Measurements from ENCODE around the gene MRPS18B.

Gene MRPS18B

DNA sequence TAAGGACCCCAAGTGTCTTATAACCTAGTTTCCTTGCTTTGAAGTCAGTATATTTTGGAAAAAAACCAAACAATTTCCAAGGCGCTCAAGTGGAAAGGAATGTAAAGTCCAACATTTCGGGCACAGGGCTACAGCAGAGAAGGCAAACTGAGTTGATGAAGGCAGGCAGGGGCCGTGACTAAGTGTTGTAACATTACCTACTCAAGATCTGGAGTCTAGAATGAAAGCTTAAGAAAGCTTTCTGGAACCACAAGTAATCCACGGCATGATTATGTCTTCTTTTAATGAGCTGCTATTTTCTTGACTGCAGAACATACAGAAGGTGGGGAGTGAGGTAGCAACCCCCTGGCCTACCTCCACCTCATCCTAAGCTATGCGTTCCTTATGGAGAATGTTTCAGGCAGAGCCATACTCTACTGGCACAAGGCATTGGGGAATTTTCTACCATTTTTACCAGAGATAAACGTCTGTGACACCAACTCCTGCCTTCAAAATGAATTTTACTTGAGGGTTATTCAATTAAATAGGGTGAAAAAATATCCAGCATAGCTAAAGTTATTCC is 4.9 kb upstream of the MRPS18B start:
- TF ChIP-seq, protein P1, sequence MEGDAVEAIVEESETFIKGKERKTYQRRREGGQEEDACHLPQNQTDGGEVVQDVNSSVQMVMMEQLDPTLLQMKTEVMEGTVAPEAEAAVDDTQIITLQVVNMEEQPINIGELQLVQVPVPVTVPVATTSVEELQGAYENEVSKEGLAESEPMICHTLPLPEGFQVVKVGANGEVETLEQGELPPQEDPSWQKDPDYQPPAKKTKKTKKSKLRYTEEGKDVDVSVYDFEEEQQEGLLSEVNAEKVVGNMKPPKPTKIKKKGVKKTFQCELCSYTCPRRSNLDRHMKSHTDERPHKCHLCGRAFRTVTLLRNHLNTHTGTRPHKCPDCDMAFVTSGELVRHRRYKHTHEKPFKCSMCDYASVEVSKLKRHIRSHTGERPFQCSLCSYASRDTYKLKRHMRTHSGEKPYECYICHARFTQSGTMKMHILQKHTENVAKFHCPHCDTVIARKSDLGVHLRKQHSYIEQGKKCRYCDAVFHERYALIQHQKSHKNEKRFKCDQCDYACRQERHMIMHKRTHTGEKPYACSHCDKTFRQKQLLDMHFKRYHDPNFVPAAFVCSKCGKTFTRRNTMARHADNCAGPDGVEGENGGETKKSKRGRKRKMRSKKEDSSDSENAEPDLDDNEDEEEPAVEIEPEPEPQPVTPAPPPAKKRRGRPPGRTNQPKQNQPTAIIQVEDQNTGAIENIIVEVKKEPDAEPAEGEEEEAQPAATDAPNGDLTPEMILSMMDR (IDR thresholded peaks at IDR 0.05; ENCODE audit: low read length, missing control alignments) = no peak
- no peak overlapping the region for H3K4me3 ChIP-seq (replicated peaks; ENCODE audit: low read depth, low read length)
- DNase-seq (ENCODE audit: low read depth) = peak; percentile 37

DNA sequence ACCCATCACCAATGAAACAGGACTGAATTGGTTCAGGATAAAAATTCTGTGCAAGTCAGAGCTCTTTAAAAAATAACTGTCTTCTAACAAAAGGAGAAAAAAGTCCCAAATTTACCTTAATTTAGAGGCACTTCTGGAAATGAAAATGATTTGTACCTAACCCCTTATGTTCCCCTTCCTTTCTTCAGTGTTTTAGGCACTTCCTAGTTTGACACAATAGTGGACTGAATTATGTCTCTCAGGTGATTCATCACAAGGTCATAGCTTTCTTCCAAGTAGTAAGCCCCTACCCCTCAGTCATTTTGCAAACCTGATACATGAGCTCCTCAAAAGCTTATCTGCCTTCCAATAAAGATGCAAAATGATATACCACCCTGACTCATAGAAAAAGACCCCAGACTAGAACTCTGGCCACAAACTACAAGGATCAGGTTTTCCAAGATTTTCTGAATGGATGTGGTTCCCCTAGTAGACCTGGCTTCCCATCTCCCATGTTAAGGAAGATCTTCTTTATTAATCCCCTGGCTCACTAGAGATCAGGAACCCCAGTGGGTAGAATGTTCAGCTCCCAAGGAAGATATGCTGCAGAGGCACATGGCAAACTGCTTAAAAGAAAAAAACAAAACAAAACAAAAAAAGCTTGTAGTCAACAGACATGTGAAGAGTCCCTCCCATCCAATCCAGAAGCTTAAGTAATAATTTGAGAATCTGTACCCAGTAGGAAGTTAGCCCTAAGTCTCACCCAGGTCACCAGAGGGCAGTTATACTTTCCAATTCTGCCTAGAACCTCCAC is 4.2 kb upstream of the MRPS18B start:
- DNase-seq (ENCODE audit: low read depth) = no peak
- TF ChIP-seq, protein P1 (IDR thresholded peaks at IDR 0.05; ENCODE audit: low read length, missing control alignments) = no peak
- H3K4me3 ChIP-seq (replicated peaks; ENCODE audit: low read depth, low read length) = peak overlapping the region; percentile 90

DNA sequence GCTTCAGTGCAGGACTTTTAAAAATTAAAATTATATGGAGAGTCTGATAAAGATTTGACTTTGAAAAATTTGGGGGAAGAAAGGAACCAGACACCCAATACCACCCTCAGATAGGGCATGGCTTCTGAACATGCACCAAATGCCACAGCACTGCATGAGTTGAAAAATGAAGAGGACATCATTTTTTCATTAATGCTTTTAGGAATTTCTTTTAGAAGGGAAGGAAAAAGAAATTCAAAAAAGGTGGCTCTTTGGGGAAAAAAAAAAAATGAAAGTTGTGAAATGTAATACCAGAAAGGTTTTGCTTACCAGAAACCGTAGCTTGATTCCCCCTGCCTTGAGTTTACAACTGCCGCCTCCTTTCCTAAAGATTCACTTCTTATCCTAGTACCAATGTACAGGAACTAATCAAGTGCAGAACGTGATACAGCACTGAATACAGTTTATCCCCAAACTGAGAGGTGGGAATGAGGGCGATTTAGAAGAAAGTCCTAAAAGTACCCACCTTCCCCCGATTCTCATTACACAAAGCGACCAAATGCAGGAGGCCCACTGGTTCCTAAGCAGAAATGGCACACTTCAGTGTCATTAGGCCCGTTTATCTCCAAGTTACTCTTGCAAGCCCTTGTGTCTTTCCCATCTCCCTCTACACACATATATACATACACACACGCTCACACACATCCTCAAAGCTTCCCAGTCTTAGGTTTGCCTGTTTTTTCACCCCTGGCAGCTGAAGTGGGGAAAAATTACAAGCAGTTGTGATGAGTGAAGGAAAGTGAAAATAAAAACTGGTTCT is 3.4 kb upstream of the MRPS18B start:
- no peak for DNase-seq (ENCODE audit: low read depth)
- peak overlapping the region; percentile 90 for H3K4me3 ChIP-seq (replicated peaks; ENCODE audit: low read depth, low read length)
- TF ChIP-seq, protein P1 (IDR thresholded peaks at IDR 0.05; ENCODE audit: low read length, missing control alignments) = no peak

DNA sequence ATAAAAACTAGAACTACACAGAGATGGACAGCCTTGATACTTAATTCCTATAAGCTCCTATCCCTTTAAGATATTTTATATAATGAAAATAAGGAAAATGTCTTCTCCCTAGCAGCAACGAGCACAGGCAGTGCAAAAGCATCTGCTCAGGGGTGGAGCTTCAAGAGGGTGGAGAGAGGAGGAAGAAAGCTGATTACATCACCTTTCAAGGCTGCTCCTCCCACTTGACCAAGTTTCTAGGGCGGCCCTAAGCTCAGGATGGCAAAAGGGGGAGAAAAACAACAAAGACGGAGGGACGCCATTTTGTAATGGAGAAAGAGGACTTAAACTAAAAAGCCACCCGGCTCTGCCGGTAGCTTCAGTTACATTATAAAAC is 2.8 kb upstream of the MRPS18B start:
- TF ChIP-seq, protein P1 (IDR thresholded peaks at IDR 0.05; ENCODE audit: low read length, missing control alignments) = no peak
- peak overlapping the region; percentile 90 for H3K4me3 ChIP-seq (replicated peaks; ENCODE audit: low read depth, low read length)
- peak; percentile 99 for DNase-seq (ENCODE audit: low read depth)

DNA sequence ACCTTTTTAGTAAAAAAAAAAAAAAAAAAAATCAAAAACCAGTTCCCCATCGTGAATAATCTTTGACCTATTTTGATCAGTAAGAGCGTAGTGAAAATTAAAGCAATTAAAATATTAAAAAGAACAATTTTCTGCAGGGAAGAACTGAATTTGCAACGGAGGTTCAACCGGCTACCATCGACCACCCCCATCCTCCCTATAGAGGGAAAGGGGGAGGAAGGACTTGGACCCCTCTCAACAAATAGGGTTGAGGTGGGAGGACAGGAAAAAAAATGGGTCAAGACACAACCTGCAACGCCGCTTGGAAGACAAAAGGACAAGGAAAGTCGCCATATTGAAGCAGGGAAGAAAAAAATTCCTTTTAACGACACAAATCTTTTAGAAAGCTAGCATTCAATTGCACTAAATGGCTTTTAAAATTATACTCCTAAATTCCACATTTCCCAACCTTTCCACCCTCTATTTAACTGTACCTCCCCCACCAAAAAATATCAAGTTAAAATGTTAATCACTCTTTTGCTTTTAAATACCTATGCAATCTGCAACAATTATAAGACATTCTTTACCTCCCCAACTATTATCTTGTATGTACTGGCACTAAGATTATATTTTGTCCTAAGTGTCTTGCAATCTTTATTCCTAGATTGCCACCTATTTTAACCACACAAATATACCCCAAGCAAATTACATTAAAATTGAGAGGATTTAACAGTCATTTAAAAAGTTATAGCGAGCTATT is 2.3 kb upstream of the MRPS18B start:
- peak; percentile 94 for DNase-seq (ENCODE audit: low read depth)
- H3K4me3 ChIP-seq (replicated peaks; ENCODE audit: low read depth, low read length) = peak overlapping the region; percentile 90
- TF ChIP-seq, protein P1 (IDR thresholded peaks at IDR 0.05; ENCODE audit: low read length, missing control alignments) = no peak

DNA sequence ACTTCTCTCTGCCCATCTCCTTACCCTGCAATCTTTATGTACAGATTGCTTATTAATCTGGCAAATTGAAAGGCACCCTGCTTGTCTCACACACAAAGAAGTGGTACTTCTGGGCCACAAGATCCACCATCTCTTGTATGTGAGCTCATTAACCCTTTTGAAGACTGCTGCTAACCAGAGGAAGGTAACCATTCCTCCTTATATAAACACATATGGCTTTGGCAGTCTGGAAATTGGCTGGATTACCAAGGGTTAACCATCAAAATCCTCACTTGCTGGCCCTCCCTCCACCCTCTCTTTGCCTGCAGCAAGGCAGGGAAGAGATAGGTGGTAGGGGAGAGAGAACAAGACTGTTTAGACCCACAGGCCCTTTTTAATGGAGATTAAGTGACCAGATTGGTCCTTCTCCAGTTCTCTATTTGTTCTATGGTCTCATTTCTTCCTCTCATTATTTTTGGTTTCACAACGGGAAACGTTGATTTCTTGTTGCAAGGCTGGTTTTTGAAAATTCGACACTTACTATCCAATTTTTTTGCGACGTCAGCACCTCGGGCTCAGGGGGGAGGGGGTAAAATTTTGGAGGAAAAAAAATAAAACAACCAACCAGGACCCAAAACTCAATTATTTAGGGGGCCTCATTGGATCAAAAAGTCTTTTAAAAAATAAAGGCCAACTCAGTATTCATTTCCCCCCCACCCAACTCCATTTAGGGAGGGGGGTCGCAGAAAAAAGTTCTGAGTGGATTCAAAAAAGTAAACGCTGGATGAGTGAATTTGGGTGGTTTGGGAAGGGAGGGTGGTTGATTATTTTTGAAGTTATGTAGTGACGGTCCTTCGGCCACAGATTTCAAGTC is 1.5 kb upstream of the MRPS18B start:
- TF ChIP-seq, protein P1 (IDR thresholded peaks at IDR 0.05; ENCODE audit: low read length, missing control alignments) = no peak
- peak; percentile 41 for DNase-seq (ENCODE audit: low read depth)

More for the DNA sequence above, 1.5 kb upstream of the MRPS18B start:
- H3K4me3 ChIP-seq (replicated peaks; ENCODE audit: low read depth, low read length) = peak overlapping the region; percentile 90

Measured in fibroblast of pulmonary artery (primary cell).